Measurements from ENCODE around the gene MRPS27. TPM values are rescaled to one million over a fixed set of nuclear protein-coding genes. Genes with fewer than 3 reads are reported as not detected.
A peak's percentile ranks its signal among the peaks of the same experiment; 100 is the strongest.

MRPS27 gene
- total and polyA plus RNA-seq, 8 donors: 14.8 to 43.3 (median 23.1) TPM

- Histone ChIP-seq H3K27me3 (no peaks in the 10 kb centered on the region), H3K36me3 (peaks cover 0 to 41% (median 13%) of the 10 kb centered on the region in 4 donors), H3K27ac (no peak overlapping the region), H3K4me1 (peaks cover 0 to 31% (median 4%) of the 10 kb centered on the region in 4 donors), H3K4me3 (no peak overlapping the region), H3K9me3 (peaks cover 0 to 2% (median 0%) of the 10 kb centered on the region in 4 donors)
- intact Hi-C loops (cut with DNase I; ENCODE audit: low total_unique reads): no loop called here
- DNase-seq: no peak
- WGBS, 5 donors: 85 to 97% (median 92%) methylated on average over 2 of the region's 2 CpGs
- TF ChIP-seq EP300 (IDR thresholded peaks at IDR 0.05) (no peak), CTCF (IDR thresholded peaks at IDR 0.05) (no peak), POLR2A (IDR thresholded peaks at IDR 0.05) (no peak), POLR2AphosphoS5 (IDR thresholded peaks at IDR 0.05) (no peak)
Measured at GRCh38 chr5:72189146-72189545, 130.9 kb downstream of the MRPS27 start.

- WGBS, 5 donors: 77 to 94% (median 90%) methylated on average over 2 of the region's 2 CpGs
- no peak for DNase-seq
- TF ChIP-seq POLR2A (IDR thresholded peaks at IDR 0.05) (no peak), POLR2AphosphoS5 (IDR thresholded peaks at IDR 0.05) (no peak), EP300 (IDR thresholded peaks at IDR 0.05) (no peak), CTCF (IDR thresholded peaks at IDR 0.05) (no peak)
- Histone ChIP-seq H3K4me3 (no peak overlapping the region), H3K4me1 (peaks cover 0 to 36% (median 4%) of the 10 kb centered on the region in 4 donors), H3K9me3 (no peaks in the 10 kb centered on the region), H3K27me3 (peaks cover 0 to 9% (median 0%) of the 10 kb centered on the region in 3 donors), H3K27ac (no peak overlapping the region), H3K36me3 (peaks cover 0 to 43% (median 10%) of the 10 kb centered on the region in 4 donors)
- intact Hi-C loops (cut with DNase I; ENCODE audit: low total_unique reads): no loop called here
Measured at GRCh38 chr5:72188166-72188565, 131.9 kb downstream of the MRPS27 start.

GRCh38 chr5:72187388-72188075, 132.5 kb downstream of the MRPS27 start:
- Histone ChIP-seq H3K9me3 (no peaks in the 10 kb centered on the region), H3K27me3 (peaks cover 0 to 13% (median 0%) of the 10 kb centered on the region in 3 donors), H3K27ac (no peak overlapping the region), H3K4me3 (no peak overlapping the region), H3K36me3 (peaks cover 0 to 43% (median 10%) of the 10 kb centered on the region in 4 donors), H3K4me1 (peaks cover 0 to 36% (median 4%) of the 10 kb centered on the region in 4 donors)
- DNase-seq: no peak
- 72 to 88% (median 84%) methylated on average over 5 of the region's 5 CpGs for WGBS, 5 donors
- intact Hi-C loops (cut with DNase I; ENCODE audit: low total_unique reads): no loop called here
- TF ChIP-seq POLR2AphosphoS5 (IDR thresholded peaks at IDR 0.05): no peak
- no peak for TF ChIP-seq CTCF (IDR thresholded peaks at IDR 0.05)
- TF ChIP-seq POLR2A (IDR thresholded peaks at IDR 0.05): no peak
- TF ChIP-seq EP300 (IDR thresholded peaks at IDR 0.05): no peak

GRCh38 chr5:72185496-72186329, 134.3 kb downstream of the MRPS27 start:
- Histone ChIP-seq H3K4me1 (peaks cover 0 to 36% (median 4%) of the 10 kb centered on the region in 4 donors), H3K9me3 (no peaks in the 10 kb centered on the region), H3K27me3 (peaks cover 0 to 14% (median 0%) of the 10 kb centered on the region in 3 donors), H3K27ac (no peak overlapping the region), H3K36me3 (peaks cover 0 to 43% (median 10%) of the 10 kb centered on the region in 4 donors), H3K4me3 (no peak overlapping the region)
- intact Hi-C loops (cut with DNase I; ENCODE audit: low total_unique reads): no loop called here
- TF ChIP-seq POLR2A (IDR thresholded peaks at IDR 0.05) (no peak), CTCF (IDR thresholded peaks at IDR 0.05) (no peak), EP300 (IDR thresholded peaks at IDR 0.05) (no peak), POLR2AphosphoS5 (IDR thresholded peaks at IDR 0.05) (no peak)
- DNase-seq: peak in 1 of 2 donors; percentile 46
- 72 to 86% (median 82%) methylated on average over 10 of the region's 10 CpGs for WGBS, 5 donors

Measured in stomach (tissue), 9 donors.